Activated CD8-positive, alpha-beta T cell treated with anti-CD3 and anti-CD28 coated beads for 36 hours (primary cell): Measurements from ENCODE around the gene BROX. TPM values are rescaled to one million over a fixed set of nuclear protein-coding genes. Genes with fewer than 3 reads are reported as not detected.
"Not testable (repeated sequence)": the region's sequence is repeated elsewhere in the genome, so short reads cannot be mapped to it uniquely, and the experiment has no call there.

Experiments used
- ATAC-seq: fragments of 200-7000 bp; cut with Tn5 transposase; one replicate; pipeline ENCODE4 v1.10.0; 2021; ENCODE audit warnings: mild to moderate bottlenecking, moderate library complexity
- CTCF ChIA-PET: fragments of 350-600 bp; sonication (Branson Sonifier 250); formaldehyde crosslinking; loops from one replicate; lab custom pipeline; 2021; ENCODE audit warnings: antibody characterized with exemption; lab: Charles Lee
- POLR2A ChIA-PET: fragments of 350-600 bp; sonication (Branson Sonifier 250); formaldehyde crosslinking; loops from one replicate; lab custom pipeline; 2021; ENCODE audit warnings: antibody characterized with exemption; lab: Charles Lee
- DNase-seq: peaks from one replicate; pipeline ENCODE4 v3.0.0-alpha.2; 2020
- H3K27ac Mint-ChIP-seq: one replicate; pipeline ENCODE4 v1.8.0; 2021; ENCODE audit warnings: mild to moderate bottlenecking, mixed read lengths
- H3K27me3 Mint-ChIP-seq: one replicate; pipeline ENCODE4 v1.8.0; 2021; ENCODE audit warnings: mixed read lengths
- H3K36me3 Mint-ChIP-seq: one replicate; pipeline ENCODE4 v1.8.0; 2021; ENCODE audit warnings: low read depth, mixed read lengths
- H3K4me1 Mint-ChIP-seq: one replicate; pipeline ENCODE4 v1.8.0; 2021; ENCODE audit warnings: low read depth, mixed read lengths
- H3K4me3 Mint-ChIP-seq: one replicate; pipeline ENCODE4 v1.8.0; 2021; ENCODE audit warnings: mild to moderate bottlenecking, moderate library complexity, mixed read lengths
- H3K9me3 Mint-ChIP-seq: one replicate; pipeline ENCODE4 v1.8.0; 2021; ENCODE audit warnings: mixed read lengths
- intact Hi-C: fragments of 100-400 bp; cut with micrococcal nuclease; formaldehyde crosslinking; loops from one replicate; pipeline ENCODE4 v1.10.0; 2022
- total RNA-seq, 2 experiments: library from RNA; stranded (reverse); gene quantifications; one replicate each; pipeline ENCODE4 v1.2.3, GENCODE V29; 2021
- TF ChIP-seq, protein P1 (sequence below): fragments of 200-600 bp; IDR thresholded peaks from one replicate; pipeline ENCODE4 v1.8.0; 2022; ENCODE audit warnings: antibody characterized with exemption, mild to moderate bottlenecking

BROX gene, protein sequence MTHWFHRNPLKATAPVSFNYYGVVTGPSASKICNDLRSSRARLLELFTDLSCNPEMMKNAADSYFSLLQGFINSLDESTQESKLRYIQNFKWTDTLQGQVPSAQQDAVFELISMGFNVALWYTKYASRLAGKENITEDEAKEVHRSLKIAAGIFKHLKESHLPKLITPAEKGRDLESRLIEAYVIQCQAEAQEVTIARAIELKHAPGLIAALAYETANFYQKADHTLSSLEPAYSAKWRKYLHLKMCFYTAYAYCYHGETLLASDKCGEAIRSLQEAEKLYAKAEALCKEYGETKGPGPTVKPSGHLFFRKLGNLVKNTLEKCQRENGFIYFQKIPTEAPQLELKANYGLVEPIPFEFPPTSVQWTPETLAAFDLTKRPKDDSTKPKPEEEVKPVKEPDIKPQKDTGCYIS
- 10 to 100 TPM; 25.7 to 32.8 TPM for total RNA-seq

DNA sequence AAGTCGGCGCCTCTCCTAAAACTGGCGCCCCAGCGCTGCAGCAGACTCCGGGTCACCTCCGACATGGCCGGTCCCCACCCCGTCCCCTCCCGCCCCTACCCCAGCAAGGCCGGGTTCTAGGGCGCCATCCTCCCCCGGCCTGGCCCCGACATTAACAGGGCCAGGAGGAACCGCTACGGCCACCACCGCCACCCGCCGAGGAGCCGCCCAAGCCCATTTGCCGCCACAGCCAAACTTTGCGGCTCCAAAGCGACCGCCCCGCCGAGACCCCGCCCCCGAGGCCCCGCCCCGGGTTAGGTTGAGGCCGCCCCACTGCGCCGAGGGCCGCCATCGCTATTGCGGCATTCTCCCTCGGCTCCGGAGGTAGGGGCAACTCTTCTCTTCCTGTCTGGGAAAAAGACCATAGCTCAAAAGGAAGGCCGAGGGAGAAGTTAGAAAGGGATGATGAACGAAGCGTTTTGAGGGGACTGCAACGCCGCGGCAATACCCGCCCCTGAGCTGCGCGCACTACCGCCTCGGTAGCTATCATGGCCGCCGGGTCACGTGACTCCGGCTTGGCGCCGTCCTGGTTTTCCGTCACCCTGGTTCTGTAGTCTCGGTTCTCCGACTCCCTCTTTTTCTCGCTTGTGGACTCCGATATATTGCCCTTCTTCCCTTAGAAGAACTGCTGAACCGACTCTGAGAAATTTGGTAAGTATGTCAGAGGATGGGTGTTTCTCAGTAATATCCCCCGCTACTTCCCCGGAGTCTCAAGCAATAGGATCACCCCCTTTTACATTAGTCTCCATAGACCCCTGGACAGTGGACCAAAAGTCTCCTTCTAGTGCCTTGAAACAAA is at the start of gene BROX, which contains the start of gene AIDA:
Gene BROX (plus strand): TSS at position 312 of the 838 bp plus-strand sequence. CDS start 3,136 bp downstream, outside the sequence.
Gene AIDA (minus strand): TSS at position 239 of the 838 bp plus-strand sequence. CDS start 174 bp downstream, at position 65.
- H3K9me3 Mint-ChIP-seq = no peaks in the 10 kb centered on the region
- peak within 1 kb of the TSS; percentile 94 for H3K4me3 Mint-ChIP-seq
- DNase-seq (peak; percentile 94), ATAC-seq (peak; percentile 81)
- H3K36me3 Mint-ChIP-seq = peaks cover 48% of the 10 kb centered on the region
- ChIA-PET CTCF (interaction anchor here (0.8 to 1.8 kb wide), 4 partner anchors 9 to 412 kb away, joined by 4 to 7 read pairs (median 5); no protein-coding TSS in a partner anchor), POLR2A (interaction anchor here (0.6 to 2.4 kb wide), 9 partner anchors 9 to 69 kb away, joined by 3 to 23 read pairs (median 6); no protein-coding TSS in a partner anchor)
- peak within 1 kb of the TSS; percentile 100 for H3K27ac Mint-ChIP-seq
- intact Hi-C loops = loop anchor here (5.0 to 10.0 kb wide), 2 partner anchors 55 to 248 kb away; no protein-coding TSS in a partner anchor
- TF ChIP-seq, protein P1, sequence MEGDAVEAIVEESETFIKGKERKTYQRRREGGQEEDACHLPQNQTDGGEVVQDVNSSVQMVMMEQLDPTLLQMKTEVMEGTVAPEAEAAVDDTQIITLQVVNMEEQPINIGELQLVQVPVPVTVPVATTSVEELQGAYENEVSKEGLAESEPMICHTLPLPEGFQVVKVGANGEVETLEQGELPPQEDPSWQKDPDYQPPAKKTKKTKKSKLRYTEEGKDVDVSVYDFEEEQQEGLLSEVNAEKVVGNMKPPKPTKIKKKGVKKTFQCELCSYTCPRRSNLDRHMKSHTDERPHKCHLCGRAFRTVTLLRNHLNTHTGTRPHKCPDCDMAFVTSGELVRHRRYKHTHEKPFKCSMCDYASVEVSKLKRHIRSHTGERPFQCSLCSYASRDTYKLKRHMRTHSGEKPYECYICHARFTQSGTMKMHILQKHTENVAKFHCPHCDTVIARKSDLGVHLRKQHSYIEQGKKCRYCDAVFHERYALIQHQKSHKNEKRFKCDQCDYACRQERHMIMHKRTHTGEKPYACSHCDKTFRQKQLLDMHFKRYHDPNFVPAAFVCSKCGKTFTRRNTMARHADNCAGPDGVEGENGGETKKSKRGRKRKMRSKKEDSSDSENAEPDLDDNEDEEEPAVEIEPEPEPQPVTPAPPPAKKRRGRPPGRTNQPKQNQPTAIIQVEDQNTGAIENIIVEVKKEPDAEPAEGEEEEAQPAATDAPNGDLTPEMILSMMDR = no peak
- H3K4me1 Mint-ChIP-seq = peaks cover 41% of the 10 kb centered on the region
- no peaks in the 10 kb centered on the region for H3K27me3 Mint-ChIP-seq

DNA sequence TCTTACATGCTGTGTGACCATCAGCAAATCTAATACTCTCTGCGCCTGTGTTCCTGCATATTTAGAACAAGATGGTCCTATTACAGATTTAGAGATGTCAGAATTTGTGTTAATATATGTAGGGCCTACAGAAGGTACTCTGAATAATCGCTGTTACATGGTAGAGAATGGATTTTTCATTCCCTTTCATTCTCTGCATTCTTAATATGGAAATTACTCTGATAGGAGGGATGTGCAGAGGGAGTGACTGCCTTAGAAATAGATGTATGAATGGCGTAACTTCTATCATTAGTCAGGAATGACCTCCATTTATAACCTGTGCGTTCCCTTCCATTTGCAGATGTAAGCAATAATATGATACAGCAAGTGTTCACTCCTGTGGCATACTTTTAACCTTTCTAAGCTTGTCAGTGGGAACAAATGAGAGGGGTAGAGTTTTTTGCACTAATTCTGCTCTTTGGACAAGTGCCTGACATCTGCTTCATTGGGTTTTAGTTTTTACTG is 48.9 kb upstream of the BROX start:
- intact Hi-C loops = no loop called here
- DNase-seq (no peak), ATAC-seq (no peak)
- H3K4me1 Mint-ChIP-seq = peaks cover 11% of the 10 kb centered on the region
- ChIA-PET CTCF (interaction anchor here (1.5 kb wide), 1 partner anchor 29 kb away, joined by 4 read pairs; no protein-coding TSS in a partner anchor), POLR2A (no interaction called here)
- peaks cover 51% of the 10 kb centered on the region for H3K36me3 Mint-ChIP-seq
- H3K4me3 Mint-ChIP-seq = no peak overlapping the region
- no peaks in the 10 kb centered on the region for H3K9me3 Mint-ChIP-seq
- TF ChIP-seq, protein P1 = no peak
- no peak overlapping the region for H3K27ac Mint-ChIP-seq
- no peaks in the 10 kb centered on the region for H3K27me3 Mint-ChIP-seq

DNA sequence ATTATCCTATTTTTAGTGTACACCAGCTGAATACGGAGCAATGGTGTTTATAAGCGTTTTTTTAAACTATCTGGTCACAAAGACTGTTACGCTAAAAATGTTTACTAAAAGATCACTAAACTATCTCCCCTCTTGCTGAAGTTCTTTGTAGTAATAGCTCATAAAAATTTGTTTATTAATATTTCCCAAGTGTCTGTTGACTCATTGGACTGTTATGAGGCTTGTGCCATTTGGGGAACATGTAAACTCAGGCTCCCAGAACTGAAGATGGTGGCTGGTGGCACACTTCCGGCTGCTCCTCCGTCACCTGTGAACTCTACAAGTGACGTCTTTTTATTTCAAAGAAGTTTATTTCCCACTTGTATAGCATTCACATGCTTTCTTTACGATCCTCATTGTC is 46.4 kb upstream of the BROX start:
- Mint-ChIP-seq H3K9me3 (no peaks in the 10 kb centered on the region), H3K4me3 (no peak overlapping the region), H3K27ac (no peak overlapping the region), H3K36me3 (peaks cover 38% of the 10 kb centered on the region), H3K27me3 (no peaks in the 10 kb centered on the region), H3K4me1 (peaks cover 20% of the 10 kb centered on the region)
- ATAC-seq (no peak), DNase-seq (no peak)
- ChIA-PET CTCF (interaction anchor here (0.6 to 1.0 kb wide), 3 partner anchors 8 to 150 kb away, joined by 3 to 5 read pairs (median 3); no protein-coding TSS in a partner anchor), POLR2A (no interaction called here)
- intact Hi-C loops = no loop called here
- TF ChIP-seq, protein P1 = no peak

DNA sequence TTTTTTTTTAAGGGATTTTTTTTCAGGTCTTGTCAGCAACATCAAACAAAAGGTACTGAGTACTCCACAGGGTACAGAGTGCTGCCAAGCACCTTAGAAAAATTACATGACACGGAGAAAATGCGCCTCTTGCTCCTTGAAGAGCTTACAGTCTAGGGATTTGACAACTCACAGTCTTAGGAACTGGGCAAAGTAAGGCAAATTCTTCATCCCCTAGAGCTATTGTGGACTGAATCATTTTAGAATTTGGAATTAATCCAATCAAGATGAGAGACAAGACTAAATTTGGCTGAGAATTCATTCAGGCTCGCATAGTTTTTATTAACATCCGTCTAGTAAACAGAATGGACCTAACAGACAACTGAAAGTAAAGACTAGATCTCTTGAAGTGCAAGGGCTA is 44.2 kb upstream of the BROX start:
- DNase-seq, CTCF ChIA-PET, intact Hi-C loops: not testable (repeated sequence)

DNA sequence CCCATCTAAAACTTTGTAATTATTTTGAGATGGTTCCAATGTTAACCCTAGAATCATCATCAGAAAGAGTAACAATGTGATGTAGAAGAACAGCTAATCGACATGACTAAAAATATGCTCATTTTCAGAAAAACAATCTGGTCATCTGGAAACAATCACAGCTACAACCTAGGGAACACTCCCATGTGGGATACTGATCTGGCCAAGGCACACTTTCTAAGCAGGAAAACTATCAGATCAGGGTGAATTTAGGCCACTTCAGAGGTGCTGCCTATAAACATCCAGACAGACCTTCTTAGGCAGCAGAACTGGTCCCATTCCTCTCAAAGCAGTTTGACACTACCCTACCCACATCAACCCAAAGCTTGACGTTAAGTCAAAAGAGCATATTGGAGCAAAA is 43.3 kb upstream of the BROX start:
- Mint-ChIP-seq H3K36me3 (peaks cover 44% of the 10 kb centered on the region), H3K4me1 (peaks cover 20% of the 10 kb centered on the region)
- H3K4me3 Mint-ChIP-seq, H3K27me3 Mint-ChIP-seq, intact Hi-C loops, DNase-seq, ATAC-seq, H3K9me3 Mint-ChIP-seq, POLR2A ChIA-PET, H3K27ac Mint-ChIP-seq, CTCF ChIA-PET: not testable (repeated sequence)

More for the DNA sequence above, 44.2 kb upstream of the BROX start:
- H3K27me3 Mint-ChIP-seq, ATAC-seq, H3K4me3 Mint-ChIP-seq, POLR2A ChIA-PET, H3K9me3 Mint-ChIP-seq, H3K27ac Mint-ChIP-seq: not testable (repeated sequence)
- H3K36me3 Mint-ChIP-seq = peaks cover 41% of the 10 kb centered on the region
- peaks cover 20% of the 10 kb centered on the region for H3K4me1 Mint-ChIP-seq
